ENCODE measurements around the gene MAVS.

DNA sequence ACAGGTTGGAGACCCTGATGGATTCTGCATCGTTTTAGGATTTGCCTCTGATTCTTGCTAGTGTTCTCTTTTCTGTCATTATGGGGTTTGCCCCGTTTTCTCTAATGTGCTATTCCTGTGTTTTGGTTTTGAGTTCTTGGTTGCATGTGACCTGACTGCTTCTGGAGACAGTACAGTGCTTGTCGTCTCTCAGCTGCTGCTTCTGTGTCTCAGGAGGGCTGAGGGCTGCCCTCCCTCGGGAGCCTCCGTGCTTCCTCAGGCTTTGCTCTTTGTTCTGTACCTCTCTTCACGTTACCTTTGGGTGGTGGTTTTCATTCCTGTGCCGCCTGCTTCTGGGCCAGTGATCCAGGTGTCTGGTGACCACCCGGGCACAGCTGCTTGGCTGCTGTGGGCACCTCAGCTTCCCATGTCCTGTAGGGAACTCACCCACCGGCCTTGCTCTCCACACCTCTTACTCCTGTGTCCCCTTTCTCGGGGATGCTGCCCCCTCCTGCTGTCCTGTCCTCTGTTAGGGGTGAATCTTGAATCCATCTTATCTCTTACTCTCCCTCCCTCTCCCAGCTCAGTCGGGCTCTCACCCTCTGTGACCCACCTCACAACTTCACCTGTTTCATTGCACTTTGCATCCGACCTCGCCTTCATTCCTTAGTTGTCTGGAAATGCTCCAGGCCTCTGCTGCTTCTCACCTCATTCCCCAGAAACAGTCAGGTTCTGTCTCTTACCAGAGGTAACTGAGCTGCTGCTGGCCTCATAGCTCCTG, 75.8 kb downstream of the MAVS start:
- TF ChIP-seq, protein P1, sequence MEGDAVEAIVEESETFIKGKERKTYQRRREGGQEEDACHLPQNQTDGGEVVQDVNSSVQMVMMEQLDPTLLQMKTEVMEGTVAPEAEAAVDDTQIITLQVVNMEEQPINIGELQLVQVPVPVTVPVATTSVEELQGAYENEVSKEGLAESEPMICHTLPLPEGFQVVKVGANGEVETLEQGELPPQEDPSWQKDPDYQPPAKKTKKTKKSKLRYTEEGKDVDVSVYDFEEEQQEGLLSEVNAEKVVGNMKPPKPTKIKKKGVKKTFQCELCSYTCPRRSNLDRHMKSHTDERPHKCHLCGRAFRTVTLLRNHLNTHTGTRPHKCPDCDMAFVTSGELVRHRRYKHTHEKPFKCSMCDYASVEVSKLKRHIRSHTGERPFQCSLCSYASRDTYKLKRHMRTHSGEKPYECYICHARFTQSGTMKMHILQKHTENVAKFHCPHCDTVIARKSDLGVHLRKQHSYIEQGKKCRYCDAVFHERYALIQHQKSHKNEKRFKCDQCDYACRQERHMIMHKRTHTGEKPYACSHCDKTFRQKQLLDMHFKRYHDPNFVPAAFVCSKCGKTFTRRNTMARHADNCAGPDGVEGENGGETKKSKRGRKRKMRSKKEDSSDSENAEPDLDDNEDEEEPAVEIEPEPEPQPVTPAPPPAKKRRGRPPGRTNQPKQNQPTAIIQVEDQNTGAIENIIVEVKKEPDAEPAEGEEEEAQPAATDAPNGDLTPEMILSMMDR (IDR thresholded peaks at IDR 0.05) = no peak
- TF ChIP-seq POLR2A (IDR thresholded peaks at IDR 0.05) = no peak

Data from esophagus squamous epithelium (tissue), 4 donors.